H1 (cell line): ENCODE measurements around the gene DLG1. TPM values are rescaled to one million over a fixed set of nuclear protein-coding genes. Genes with fewer than 3 reads are reported as not detected.

Experiments
- EP300 ChIP-seq, 2 experiments: IDR thresholded peaks; 1 replicate in 1 of 2; 2 replicates in 1 of 2; pipeline ENCODE4 v1.6.1; 2011 to 2012; ENCODE audit warnings: low read depth in 2 of 2, low read length in 2 of 2, mild to moderate bottlenecking in 2 of 2, borderline replicate concordance in 1 of 2, inconsistent platforms in 1 of 2, moderate library complexity in 1 of 2
- KDM5A ChIP-seq: fragments of 200-600 bp; IDR thresholded peaks from 2 replicates; pipeline ENCODE4 v1.7.1; 2012; ENCODE audit warnings: mild to moderate bottlenecking, low read length, inconsistent platforms, mixed read lengths
- SAP30 ChIP-seq: fragments of 300-600 bp; sonication (generic); IDR thresholded peaks from 2 replicates; pipeline ENCODE4 v1.7.1; 2012; ENCODE audit warnings: low read length, moderate library complexity, mild to moderate bottlenecking, inconsistent platforms; ENCODE audit not compliant: insufficient read depth, insufficient replicate concordance
- SIN3A ChIP-seq, 2 experiments: IDR thresholded peaks in 1 of 2; conservative IDR thresholded peaks in 1 of 2; 2 replicates each; pipeline ENCODE4 v1.6.1; 2011 to 2012; ENCODE audit warnings: low read length in 2 of 2, improper control_type of control experiment in 1 of 2, low read depth in 1 of 2, mild to moderate bottlenecking in 1 of 2
- polyA plus RNA-seq, 7 experiments: library from polyadenylated mRNA; depleted of rRNA in 3 of 7; stranded (reverse) in 5 of 7; unstranded in 2 of 7; fragments of >200 nt in 5 of 7; fragments of 200-250 nt in 2 of 7; gene quantifications; 1 replicate in 5 of 7; 2 replicates in 1 of 7; 4 replicates in 1 of 7; pipeline versions ENCODE4 v1.2.1 to v1.2.3, GENCODE V29; 2011 to 2013; ENCODE audit warnings: missing spikeins in 2 of 7, mixed read lengths in 2 of 7
- total RNA-seq: library from RNA; stranded (reverse); fragmentation: NEBNext Ultra II Directional; extraction: Animal tissue kit (Norgen Biotek cat#: 25700); gene quantifications from 2 replicates; pipeline ENCODE4 v1.2.1, GENCODE V29; 2021
- TF ChIP-seq, protein P1 (sequence below): fragments of 300-600 bp; sonication (generic); IDR thresholded peaks from 2 replicates; pipeline ENCODE4 v1.7.1; 2012; ENCODE audit warnings: low read length, moderate library complexity, mild to moderate bottlenecking, inconsistent platforms; ENCODE audit not compliant: insufficient replicate concordance
- TF ChIP-seq, protein P2 (sequence below): IDR thresholded peaks from 2 replicates; pipeline ENCODE4 v1.6.1; 2012; ENCODE audit warnings: low read length, inconsistent platforms

DLG1 gene
- total and polyA plus RNA-seq, 2 of the 8 experiments (the other 6 are each of a cell fraction or from before 2014, with no cell fraction given): 13.4 to 78.8 TPM

DNA sequence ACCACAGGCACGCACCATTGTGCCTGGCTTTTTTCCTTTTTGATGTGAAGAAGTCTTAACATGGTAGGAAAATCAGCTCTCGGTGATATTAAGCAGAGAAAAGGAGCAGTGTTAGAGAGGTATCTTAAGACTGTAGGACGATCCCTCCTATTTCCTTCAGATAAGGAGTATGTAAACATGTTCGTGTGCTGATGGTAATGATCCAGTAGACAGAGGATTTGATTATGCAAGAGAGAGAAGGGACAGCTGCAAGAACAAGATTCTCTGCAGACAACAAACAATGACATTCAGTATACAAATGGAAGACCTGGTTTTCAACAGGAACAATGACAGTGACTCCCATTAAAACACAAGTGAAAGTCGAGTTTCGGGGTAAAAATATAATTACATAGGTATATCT lies 173.7 kb downstream of the DLG1 start (continued):
- TF ChIP-seq, protein P1, sequence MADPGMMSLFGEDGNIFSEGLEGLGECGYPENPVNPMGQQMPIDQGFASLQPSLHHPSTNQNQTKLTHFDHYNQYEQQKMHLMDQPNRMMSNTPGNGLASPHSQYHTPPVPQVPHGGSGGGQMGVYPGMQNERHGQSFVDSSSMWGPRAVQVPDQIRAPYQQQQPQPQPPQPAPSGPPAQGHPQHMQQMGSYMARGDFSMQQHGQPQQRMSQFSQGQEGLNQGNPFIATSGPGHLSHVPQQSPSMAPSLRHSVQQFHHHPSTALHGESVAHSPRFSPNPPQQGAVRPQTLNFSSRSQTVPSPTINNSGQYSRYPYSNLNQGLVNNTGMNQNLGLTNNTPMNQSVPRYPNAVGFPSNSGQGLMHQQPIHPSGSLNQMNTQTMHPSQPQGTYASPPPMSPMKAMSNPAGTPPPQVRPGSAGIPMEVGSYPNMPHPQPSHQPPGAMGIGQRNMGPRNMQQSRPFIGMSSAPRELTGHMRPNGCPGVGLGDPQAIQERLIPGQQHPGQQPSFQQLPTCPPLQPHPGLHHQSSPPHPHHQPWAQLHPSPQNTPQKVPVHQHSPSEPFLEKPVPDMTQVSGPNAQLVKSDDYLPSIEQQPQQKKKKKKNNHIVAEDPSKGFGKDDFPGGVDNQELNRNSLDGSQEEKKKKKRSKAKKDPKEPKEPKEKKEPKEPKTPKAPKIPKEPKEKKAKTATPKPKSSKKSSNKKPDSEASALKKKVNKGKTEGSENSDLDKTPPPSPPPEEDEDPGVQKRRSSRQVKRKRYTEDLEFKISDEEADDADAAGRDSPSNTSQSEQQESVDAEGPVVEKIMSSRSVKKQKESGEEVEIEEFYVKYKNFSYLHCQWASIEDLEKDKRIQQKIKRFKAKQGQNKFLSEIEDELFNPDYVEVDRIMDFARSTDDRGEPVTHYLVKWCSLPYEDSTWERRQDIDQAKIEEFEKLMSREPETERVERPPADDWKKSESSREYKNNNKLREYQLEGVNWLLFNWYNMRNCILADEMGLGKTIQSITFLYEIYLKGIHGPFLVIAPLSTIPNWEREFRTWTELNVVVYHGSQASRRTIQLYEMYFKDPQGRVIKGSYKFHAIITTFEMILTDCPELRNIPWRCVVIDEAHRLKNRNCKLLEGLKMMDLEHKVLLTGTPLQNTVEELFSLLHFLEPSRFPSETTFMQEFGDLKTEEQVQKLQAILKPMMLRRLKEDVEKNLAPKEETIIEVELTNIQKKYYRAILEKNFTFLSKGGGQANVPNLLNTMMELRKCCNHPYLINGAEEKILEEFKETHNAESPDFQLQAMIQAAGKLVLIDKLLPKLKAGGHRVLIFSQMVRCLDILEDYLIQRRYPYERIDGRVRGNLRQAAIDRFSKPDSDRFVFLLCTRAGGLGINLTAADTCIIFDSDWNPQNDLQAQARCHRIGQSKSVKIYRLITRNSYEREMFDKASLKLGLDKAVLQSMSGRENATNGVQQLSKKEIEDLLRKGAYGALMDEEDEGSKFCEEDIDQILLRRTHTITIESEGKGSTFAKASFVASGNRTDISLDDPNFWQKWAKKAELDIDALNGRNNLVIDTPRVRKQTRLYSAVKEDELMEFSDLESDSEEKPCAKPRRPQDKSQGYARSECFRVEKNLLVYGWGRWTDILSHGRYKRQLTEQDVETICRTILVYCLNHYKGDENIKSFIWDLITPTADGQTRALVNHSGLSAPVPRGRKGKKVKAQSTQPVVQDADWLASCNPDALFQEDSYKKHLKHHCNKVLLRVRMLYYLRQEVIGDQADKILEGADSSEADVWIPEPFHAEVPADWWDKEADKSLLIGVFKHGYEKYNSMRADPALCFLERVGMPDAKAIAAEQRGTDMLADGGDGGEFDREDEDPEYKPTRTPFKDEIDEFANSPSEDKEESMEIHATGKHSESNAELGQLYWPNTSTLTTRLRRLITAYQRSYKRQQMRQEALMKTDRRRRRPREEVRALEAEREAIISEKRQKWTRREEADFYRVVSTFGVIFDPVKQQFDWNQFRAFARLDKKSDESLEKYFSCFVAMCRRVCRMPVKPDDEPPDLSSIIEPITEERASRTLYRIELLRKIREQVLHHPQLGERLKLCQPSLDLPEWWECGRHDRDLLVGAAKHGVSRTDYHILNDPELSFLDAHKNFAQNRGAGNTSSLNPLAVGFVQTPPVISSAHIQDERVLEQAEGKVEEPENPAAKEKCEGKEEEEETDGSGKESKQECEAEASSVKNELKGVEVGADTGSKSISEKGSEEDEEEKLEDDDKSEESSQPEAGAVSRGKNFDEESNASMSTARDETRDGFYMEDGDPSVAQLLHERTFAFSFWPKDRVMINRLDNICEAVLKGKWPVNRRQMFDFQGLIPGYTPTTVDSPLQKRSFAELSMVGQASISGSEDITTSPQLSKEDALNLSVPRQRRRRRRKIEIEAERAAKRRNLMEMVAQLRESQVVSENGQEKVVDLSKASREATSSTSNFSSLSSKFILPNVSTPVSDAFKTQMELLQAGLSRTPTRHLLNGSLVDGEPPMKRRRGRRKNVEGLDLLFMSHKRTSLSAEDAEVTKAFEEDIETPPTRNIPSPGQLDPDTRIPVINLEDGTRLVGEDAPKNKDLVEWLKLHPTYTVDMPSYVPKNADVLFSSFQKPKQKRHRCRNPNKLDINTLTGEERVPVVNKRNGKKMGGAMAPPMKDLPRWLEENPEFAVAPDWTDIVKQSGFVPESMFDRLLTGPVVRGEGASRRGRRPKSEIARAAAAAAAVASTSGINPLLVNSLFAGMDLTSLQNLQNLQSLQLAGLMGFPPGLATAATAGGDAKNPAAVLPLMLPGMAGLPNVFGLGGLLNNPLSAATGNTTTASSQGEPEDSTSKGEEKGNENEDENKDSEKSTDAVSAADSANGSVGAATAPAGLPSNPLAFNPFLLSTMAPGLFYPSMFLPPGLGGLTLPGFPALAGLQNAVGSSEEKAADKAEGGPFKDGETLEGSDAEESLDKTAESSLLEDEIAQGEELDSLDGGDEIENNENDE: no peak
- no peak for TF ChIP-seq KDM5A
- TF ChIP-seq SAP30: no peak
- TF ChIP-seq EP300 (IDR thresholded peaks at IDR 0.05; ENCODE audit: borderline replicate concordance in 1 of 2, low read depth in 2 of 2, low read length in 2 of 2): no peak
- TF ChIP-seq, protein P2, sequence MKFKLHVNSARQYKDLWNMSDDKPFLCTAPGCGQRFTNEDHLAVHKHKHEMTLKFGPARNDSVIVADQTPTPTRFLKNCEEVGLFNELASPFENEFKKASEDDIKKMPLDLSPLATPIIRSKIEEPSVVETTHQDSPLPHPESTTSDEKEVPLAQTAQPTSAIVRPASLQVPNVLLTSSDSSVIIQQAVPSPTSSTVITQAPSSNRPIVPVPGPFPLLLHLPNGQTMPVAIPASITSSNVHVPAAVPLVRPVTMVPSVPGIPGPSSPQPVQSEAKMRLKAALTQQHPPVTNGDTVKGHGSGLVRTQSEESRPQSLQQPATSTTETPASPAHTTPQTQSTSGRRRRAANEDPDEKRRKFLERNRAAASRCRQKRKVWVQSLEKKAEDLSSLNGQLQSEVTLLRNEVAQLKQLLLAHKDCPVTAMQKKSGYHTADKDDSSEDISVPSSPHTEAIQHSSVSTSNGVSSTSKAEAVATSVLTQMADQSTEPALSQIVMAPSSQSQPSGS: no peak
- TF ChIP-seq SIN3A (conservative IDR thresholded peaks at IDR 0.05 in 1 of 2, IDR thresholded peaks at IDR 0.05 in 1 of 2; ENCODE audit: low read depth in 1 of 2, low read length in 2 of 2): no peak
- TF ChIP-seq, all 59 proteins: peak for 0
